Spleen (tissue), 11 donors: Measurements from ENCODE around the gene DNM3. TPM values are rescaled to one million over a fixed set of nuclear protein-coding genes. Genes with fewer than 3 reads are reported as not detected.
A peak's percentile ranks its signal among the peaks of the same experiment; 100 is the strongest.

Source experiments
- DNase-seq: peaks from one replicate; pipeline ENCODE4 v3.0.0-alpha.2; 2020
- H3K27ac ChIP-seq, 8 donors: fragments of 200-600 bp; sonication (generic) in 7 of 8; 1 replicate in 4 of 8; 2 replicates in 4 of 8; pipeline versions ENCODE4 v1.5.0 to v1.8.0; 2016 to 2021; ENCODE audit warnings: inconsistent platforms in 4 of 8, mild to moderate bottlenecking in 4 of 8, moderate library complexity in 1 of 8
- H3K27me3 ChIP-seq, 7 donors: fragments of 200-600 bp; sonication (generic) in 6 of 7; replicated peaks in 1 of 7; 1 replicate in 4 of 7; 2 replicates in 3 of 7; pipeline versions ENCODE4 v1.5.0 to v1.8.0; 2016 to 2021; ENCODE audit warnings: inconsistent platforms in 3 of 7, mild to moderate bottlenecking in 1 of 7
- H3K36me3 ChIP-seq, 6 donors: fragments of 200-600 bp; sonication (generic) in 5 of 6; 1 replicate in 4 of 6; 2 replicates in 2 of 6; pipeline versions ENCODE4 v1.5.0 to v1.8.0; 2016 to 2021; ENCODE audit warnings: inconsistent platforms in 2 of 6
- H3K4me1 ChIP-seq, 6 donors: fragments of 200-600 bp; sonication (generic) in 5 of 6; 1 replicate in 3 of 6; 2 replicates in 3 of 6; pipeline versions ENCODE4 v1.5.0 to v1.8.0; 2016 to 2021; ENCODE audit warnings: inconsistent platforms in 3 of 6
- H3K4me3 ChIP-seq, 8 donors: fragments of 200-600 bp; sonication (generic) in 7 of 8; 1 replicate in 4 of 8; 2 replicates in 4 of 8; pipeline versions ENCODE4 v1.5.0 to v1.8.0; 2016 to 2021; ENCODE audit warnings: inconsistent platforms in 4 of 8, mild to moderate bottlenecking in 4 of 8, moderate library complexity in 2 of 8
- H3K9me3 ChIP-seq, 8 donors: fragments of 200-600 bp; sonication (generic) in 7 of 8; 1 replicate in 4 of 8; 2 replicates in 4 of 8; pipeline versions ENCODE4 v1.5.0 to v1.8.0; 2016 to 2021; ENCODE audit warnings: inconsistent platforms in 4 of 8
- POLR2A ChIP-seq, 3 donors: fragments of 450-650 bp; IDR thresholded peaks; one replicate each; pipeline ENCODE4 v1.5.1; 2017; ENCODE audit warnings: antibody characterized with exemption in 3 of 3, mild to moderate bottlenecking in 1 of 3
- POLR2AphosphoS5 ChIP-seq, 3 donors: sonication (generic); formaldehyde crosslinking; IDR thresholded peaks; one replicate each; pipeline ENCODE4 v1.5.1; 2017; ENCODE audit warnings: antibody characterized with exemption in 3 of 3
- WGBS, 5 donors: extraction: QIAGEN DNeasy Blood & Tissue Kit in 3 of 5; methylation state at CpG; one replicate each; pipeline versions ENCODE4 v1.1.5 to v1.1.7; 2013 to 2018; 5-methylcytosine and 5-hydroxymethylcytosine counted together
- intact Hi-C: fragments of 100-400 bp; cut with DNase I; formaldehyde crosslinking; loops from one replicate; pipeline ENCODE4 v1.15.0; 2023; ENCODE audit warnings: low total_unique reads
- polyA plus RNA-seq, 3 donors: library from polyadenylated mRNA; stranded (reverse); fragments of 200-250 nt; gene quantifications; one replicate each; pipeline ENCODE4 v1.2.1, GENCODE V29; 2013
- total RNA-seq, 7 donors: library from RNA; depleted of rRNA in 3 of 7; stranded (reverse); fragments of >200 nt in 3 of 7; fragmentation: NEBNext Ultra II Directional in 4 of 7; extraction: Animal tissue kit (Norgen Biotek cat#: 25700) in 4 of 7; gene quantifications; one replicate each; pipeline versions ENCODE4 v1.1.0 to v1.2.1, GENCODE V29; 2016 to 2021
- TF ChIP-seq, protein P1 (sequence below), 11 experiments: fragments of 200-600 bp in 7 of 11; fragments of 450-650 bp in 4 of 11; sonication (generic) in 4 of 11; IDR thresholded peaks in 8 of 11; conservative IDR thresholded peaks in 3 of 11; 1 replicate in 7 of 11; 2 replicates in 4 of 11; pipeline versions ENCODE4 v1.4.0 to v1.8.0; 2016 to 2021; ENCODE audit warnings: antibody characterized with exemption in 11 of 11, inconsistent platforms in 4 of 11, mild to moderate bottlenecking in 1 of 11
- donor health status: healthy with polysubstance abuse.
- donor health status: DM: no; HTN: no; CAD: no; lungs with moderate emphysema.
- donor health status: DM: no; HTN: no; CAD: no.
- donor health status: Bipolar disorder and iron deficiency.
- donor health status: healthy.
- donor health status: DM: no; HTN: no; CAD: no.
- donor health status: DM: yes; HTN: yes; CAD: no.

The DNM3 gene
- total and polyA plus RNA-seq, 10 donors = 0.61 to 10.2 (median 4.9) TPM

DNA sequence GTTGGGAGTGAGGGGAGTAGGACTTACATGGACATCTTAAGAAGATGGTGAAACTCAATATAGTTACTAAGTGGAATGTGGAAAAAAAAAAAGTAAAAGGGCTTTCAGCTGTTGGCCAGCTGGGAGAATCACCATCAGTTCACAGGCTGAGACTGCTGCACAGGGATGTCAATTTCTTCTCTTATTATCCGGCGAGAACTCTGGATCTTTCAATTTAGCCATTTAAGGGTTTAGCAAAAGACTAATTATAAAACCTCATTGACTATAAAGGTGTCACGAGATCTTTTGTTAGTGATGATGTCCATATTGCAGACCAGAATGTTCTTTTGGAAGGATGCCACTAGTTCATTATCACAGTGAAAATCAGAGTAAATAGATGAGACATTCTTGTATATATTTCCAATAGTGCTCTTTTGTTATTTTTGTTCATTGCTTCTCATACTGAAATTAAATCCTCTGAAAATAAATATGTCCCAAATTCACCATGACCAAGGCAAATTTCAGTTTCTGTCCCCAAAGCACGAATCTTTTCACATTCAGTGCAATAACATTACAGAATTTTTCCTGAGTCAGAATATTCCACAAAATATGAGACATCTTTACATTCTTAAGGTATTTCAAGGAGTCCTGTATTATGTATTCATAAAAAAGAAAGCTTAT is 266.1 kb downstream of the DNM3 start:
- TF ChIP-seq POLR2AphosphoS5 (IDR thresholded peaks at IDR 0.05) = no peak
- TF ChIP-seq POLR2A (IDR thresholded peaks at IDR 0.05) = no peak
- TF ChIP-seq, protein P1, sequence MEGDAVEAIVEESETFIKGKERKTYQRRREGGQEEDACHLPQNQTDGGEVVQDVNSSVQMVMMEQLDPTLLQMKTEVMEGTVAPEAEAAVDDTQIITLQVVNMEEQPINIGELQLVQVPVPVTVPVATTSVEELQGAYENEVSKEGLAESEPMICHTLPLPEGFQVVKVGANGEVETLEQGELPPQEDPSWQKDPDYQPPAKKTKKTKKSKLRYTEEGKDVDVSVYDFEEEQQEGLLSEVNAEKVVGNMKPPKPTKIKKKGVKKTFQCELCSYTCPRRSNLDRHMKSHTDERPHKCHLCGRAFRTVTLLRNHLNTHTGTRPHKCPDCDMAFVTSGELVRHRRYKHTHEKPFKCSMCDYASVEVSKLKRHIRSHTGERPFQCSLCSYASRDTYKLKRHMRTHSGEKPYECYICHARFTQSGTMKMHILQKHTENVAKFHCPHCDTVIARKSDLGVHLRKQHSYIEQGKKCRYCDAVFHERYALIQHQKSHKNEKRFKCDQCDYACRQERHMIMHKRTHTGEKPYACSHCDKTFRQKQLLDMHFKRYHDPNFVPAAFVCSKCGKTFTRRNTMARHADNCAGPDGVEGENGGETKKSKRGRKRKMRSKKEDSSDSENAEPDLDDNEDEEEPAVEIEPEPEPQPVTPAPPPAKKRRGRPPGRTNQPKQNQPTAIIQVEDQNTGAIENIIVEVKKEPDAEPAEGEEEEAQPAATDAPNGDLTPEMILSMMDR (IDR thresholded peaks at IDR 0.05 in 8 of 11, conservative IDR thresholded peaks at IDR 0.05 in 3 of 11) = no peak
- Histone ChIP-seq H3K4me1 (peaks cover 0 to 14% (median 2%) of the 10 kb centered on the region in 6 donors), H3K4me3 (no peak overlapping the region), H3K27me3 (no peaks in the 10 kb centered on the region), H3K27ac (peak overlapping the region in 2 of 8 donors; percentile 60 to 64), H3K9me3 (no peaks in the 10 kb centered on the region), H3K36me3 (no peaks in the 10 kb centered on the region)
- no peak for DNase-seq
- 75 to 94% (median 86%) methylated on average over 4 of the region's 4 CpGs for WGBS, 5 donors
- intact Hi-C loops = no loop called here

DNA sequence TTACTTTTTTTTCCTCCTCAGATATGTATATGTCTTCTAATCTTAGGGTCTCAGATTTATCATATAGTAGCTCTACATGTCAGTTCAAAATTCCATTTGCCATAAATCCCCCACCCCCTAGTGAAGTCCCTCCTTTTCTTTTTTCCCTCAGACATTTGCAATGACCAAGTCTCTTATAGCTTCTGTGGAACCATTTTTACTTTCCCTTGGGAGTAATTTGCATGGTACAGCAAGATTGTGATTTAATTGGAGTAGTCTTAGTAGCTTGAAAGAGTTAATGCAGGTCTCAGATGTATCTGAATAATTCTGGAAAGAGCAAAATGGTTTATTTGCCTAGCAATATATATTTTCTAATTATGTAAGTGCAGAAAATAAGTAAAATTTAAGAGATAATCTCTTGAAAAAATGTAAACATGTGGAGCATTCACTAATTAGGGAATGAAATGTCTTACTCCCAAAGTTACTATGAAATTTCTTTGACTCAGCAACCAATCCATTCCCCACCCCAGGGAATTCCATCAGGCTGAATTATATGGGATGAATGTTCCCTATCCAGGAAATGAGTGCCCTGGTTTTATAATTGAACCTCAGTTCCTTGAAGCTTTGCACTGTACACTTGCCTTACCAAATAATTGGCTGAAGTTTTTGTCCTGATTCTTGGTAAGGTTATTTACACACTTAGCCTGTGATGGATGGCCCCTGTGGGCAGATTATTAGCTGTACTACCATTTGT is 267.0 kb downstream of the DNM3 start:
- no peak for TF ChIP-seq POLR2A (IDR thresholded peaks at IDR 0.05)
- TF ChIP-seq, protein P1 (IDR thresholded peaks at IDR 0.05 in 8 of 11, conservative IDR thresholded peaks at IDR 0.05 in 3 of 11) = no peak
- TF ChIP-seq POLR2AphosphoS5 (IDR thresholded peaks at IDR 0.05) = no peak
- no peaks in the 10 kb centered on the region for H3K27me3 ChIP-seq
- no peak overlapping the region for H3K4me3 ChIP-seq
- H3K9me3 ChIP-seq = no peaks in the 10 kb centered on the region
- no peaks in the 10 kb centered on the region for H3K36me3 ChIP-seq
- H3K27ac ChIP-seq = peak overlapping the region in 6 of 8 donors; percentile 33 to 64 (median 54)
- DNase-seq = no peak
- intact Hi-C loops = no loop called here
- H3K4me1 ChIP-seq = peaks cover 0 to 14% (median 2%) of the 10 kb centered on the region in 6 donors

DNA sequence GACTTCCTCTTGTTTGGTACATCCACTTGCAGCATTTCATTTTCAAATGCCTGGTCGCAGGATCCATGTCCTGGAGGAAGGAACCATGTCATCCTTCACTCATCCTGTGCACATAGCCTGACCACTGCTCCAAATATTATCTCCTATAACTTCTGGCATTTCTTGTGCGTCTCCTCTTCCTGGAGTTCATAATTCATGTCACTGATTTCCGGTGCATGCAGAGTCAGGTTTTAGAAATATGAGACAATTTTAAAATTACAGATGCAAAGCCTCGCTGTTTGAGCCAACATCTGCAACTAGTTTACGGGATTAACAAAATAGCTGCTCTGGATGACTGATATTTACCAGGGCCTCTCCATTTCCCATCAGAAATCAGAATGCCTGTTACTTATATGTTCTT is 268.1 kb downstream of the DNM3 start:
- WGBS, 5 donors = 17 to 26% (median 24%) methylated on average over 5 of the region's 5 CpGs
- Histone ChIP-seq H3K36me3 (no peaks in the 10 kb centered on the region), H3K27me3 (no peaks in the 10 kb centered on the region), H3K27ac (peak overlapping the region in 6 of 8 donors; percentile 14 to 64 (median 48)), H3K4me3 (no peak overlapping the region), H3K9me3 (no peaks in the 10 kb centered on the region), H3K4me1 (peaks cover 0 to 14% (median 2%) of the 10 kb centered on the region in 6 donors)
- TF ChIP-seq, protein P1 (IDR thresholded peaks at IDR 0.05 in 8 of 11, conservative IDR thresholded peaks at IDR 0.05 in 3 of 11) = no peak
- TF ChIP-seq POLR2AphosphoS5 (IDR thresholded peaks at IDR 0.05) (peak in 1 of 3 donors; percentile 74), POLR2A (IDR thresholded peaks at IDR 0.05) (no peak)
- intact Hi-C loops = no loop called here
- no peak for DNase-seq

DNA sequence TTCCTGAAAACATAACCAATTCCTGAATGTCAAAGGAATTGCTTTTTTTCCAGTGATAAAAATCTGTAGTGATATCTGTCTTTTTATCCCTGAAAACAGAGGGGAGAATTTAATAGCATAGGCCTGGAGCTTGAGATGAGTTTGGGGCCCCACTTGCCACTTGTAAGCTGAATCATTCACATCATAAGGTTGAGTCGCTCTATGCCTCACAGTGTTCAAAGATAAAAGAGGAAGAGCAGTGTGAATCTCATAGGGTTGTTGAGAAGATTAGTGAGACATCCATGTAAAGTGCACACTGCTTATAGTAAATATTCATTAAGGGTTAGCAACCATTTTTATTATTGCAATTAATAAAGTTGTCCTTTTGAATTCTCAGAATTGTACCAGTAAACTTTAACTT is 271.3 kb downstream of the DNM3 start:
- no peaks in the 10 kb centered on the region for H3K9me3 ChIP-seq
- no peak overlapping the region for H3K4me3 ChIP-seq
- H3K27me3 ChIP-seq = no peaks in the 10 kb centered on the region
- intact Hi-C loops = no loop called here
- DNase-seq = no peak
- H3K27ac ChIP-seq = peak overlapping the region in 1 of 8 donors; percentile 2
- TF ChIP-seq POLR2A (IDR thresholded peaks at IDR 0.05) (no peak), POLR2AphosphoS5 (IDR thresholded peaks at IDR 0.05) (no peak)
- TF ChIP-seq, protein P1 (IDR thresholded peaks at IDR 0.05 in 8 of 11, conservative IDR thresholded peaks at IDR 0.05 in 3 of 11) = no peak
- WGBS, 5 donors = 71 to 96% (median 89%) methylated on average over 1 of the region's 1 CpG
- peaks cover 0 to 15% (median 3%) of the 10 kb centered on the region in 6 donors for H3K4me1 ChIP-seq
- H3K36me3 ChIP-seq = no peaks in the 10 kb centered on the region
